ENCODE measurements around the gene HSF4.

The HSF4 gene

DNA sequence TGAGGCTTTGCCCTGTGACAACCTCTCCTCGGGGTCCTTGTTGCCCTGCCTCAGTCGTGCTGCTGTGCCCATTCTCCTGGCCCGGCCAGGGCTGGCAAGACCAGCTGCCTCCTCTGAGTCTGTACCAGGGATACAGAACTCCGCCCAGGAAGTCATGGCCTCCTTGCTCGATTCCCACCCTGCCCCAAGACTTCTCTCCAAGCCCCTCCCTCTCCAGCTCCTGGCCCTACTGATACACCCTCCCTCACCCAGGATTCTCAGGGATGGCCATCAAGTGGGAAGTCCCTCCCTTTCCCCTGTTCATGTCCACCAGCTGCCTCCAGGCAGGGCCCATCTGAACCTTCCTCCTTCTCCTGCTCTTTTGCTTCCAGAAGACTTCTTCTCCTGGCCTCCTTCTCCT lies 51.2 kb downstream of the HSF4 start:
- Mint-ChIP-seq H3K4me3 (no peak overlapping the region), H3K36me3 (ENCODE audit: low read depth) (no peaks in the 10 kb centered on the region), H3K27ac (peak overlapping the region; percentile 19), H3K4me1 (no peaks in the 10 kb centered on the region), H3K27me3 (ENCODE audit: low read depth, poor library complexity) (peaks cover 15% of the 10 kb centered on the region), H3K9me3 (no peaks in the 10 kb centered on the region)
- DNase-seq: no peak
- TF ChIP-seq, protein P1, sequence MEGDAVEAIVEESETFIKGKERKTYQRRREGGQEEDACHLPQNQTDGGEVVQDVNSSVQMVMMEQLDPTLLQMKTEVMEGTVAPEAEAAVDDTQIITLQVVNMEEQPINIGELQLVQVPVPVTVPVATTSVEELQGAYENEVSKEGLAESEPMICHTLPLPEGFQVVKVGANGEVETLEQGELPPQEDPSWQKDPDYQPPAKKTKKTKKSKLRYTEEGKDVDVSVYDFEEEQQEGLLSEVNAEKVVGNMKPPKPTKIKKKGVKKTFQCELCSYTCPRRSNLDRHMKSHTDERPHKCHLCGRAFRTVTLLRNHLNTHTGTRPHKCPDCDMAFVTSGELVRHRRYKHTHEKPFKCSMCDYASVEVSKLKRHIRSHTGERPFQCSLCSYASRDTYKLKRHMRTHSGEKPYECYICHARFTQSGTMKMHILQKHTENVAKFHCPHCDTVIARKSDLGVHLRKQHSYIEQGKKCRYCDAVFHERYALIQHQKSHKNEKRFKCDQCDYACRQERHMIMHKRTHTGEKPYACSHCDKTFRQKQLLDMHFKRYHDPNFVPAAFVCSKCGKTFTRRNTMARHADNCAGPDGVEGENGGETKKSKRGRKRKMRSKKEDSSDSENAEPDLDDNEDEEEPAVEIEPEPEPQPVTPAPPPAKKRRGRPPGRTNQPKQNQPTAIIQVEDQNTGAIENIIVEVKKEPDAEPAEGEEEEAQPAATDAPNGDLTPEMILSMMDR (IDR thresholded peaks at IDR 0.05): no peak

DNA sequence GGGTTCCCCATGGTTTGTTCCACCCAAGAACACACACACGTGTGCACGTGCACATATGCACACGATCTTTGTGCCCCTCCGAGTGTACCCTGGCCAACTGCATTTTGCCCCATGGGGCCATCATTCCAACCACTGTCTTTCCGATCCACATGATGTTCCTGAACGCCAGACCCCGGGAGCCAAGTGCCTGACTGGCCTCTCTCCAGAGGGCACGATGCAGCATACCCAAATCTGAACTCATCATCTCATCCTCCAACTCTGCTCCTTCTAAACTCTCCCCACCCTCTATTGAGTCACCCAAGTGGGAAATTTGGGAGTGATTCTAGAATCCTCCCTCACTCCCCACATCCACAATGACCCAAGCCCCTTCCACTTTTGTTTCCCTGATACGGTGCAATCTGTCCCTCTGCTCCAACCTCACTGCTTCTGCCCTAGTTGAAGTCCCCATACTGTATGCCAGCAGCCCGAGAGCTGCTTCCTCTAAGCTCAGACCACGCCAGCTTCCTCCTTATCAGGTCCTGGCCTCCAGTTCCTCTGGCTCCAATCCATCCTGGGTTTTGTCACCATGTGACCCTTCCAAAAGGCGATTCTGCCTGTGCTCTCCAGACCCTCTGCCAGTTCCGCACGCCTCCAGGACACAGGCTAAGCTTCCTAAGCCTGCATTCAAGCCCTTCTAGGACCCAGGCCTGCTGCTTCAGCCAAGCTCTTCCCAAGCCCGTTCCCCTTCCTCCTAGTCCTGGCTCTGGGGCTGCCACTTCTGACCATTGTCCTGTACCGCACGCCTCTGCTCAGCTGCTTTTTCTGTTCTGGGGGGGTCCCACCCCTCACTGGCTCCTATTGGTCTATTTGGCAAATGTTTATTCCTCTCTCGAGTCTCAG lies 52.3 kb downstream of the HSF4 start:
- DNase-seq: no peak

More for the DNA sequence above, 52.3 kb downstream of the HSF4 start:
- no peaks in the 10 kb centered on the region for H3K9me3 Mint-ChIP-seq
- H3K36me3 Mint-ChIP-seq (ENCODE audit: low read depth): no peaks in the 10 kb centered on the region
- peaks cover 19% of the 10 kb centered on the region for H3K27me3 Mint-ChIP-seq (ENCODE audit: low read depth, poor library complexity)
- H3K27ac Mint-ChIP-seq: peak overlapping the region; percentile 22
- TF ChIP-seq, protein P1 (IDR thresholded peaks at IDR 0.05): no peak
- H3K4me1 Mint-ChIP-seq: no peaks in the 10 kb centered on the region
- no peak overlapping the region for H3K4me3 Mint-ChIP-seq
